ENCODE measurements around the gene ZFHX3. TPM values are rescaled to one million over a fixed set of nuclear protein-coding genes. Genes with fewer than 3 reads are reported as not detected.
A peak's percentile ranks its signal among the peaks of the same experiment; 100 is the strongest.

Gene ZFHX3
- total and polyA plus RNA-seq, 9 of the 15 experiments (the other 6 are each of a cell fraction or from before 2014, with no cell fraction given): 0.01 to 0.23 (median 0.06) TPM; not detected in 4

- no peak overlapping the region for H3K4me2 ChIP-seq (ENCODE audit: insufficient read depth, low read length)
- FAIRE-seq (no peak), DNase-seq (ENCODE audit: extremely low read depth in 1 of 4, low spot score in 3 of 4) (no peak), ATAC-seq (no peak)
- H3K4me1 ChIP-seq (replicated peaks in 1 of 2; ENCODE audit: control insufficient read depth in 2 of 2, insufficient read depth in 2 of 2, low read length in 2 of 2): no peaks in the 10 kb centered on the region
- intact Hi-C loops (cut with micrococcal nuclease): no loop called here
- in situ Hi-C loops (cut with MboI): no loop called here
- no peaks in the 10 kb centered on the region for H4K20me1 ChIP-seq (replicated peaks; ENCODE audit: control insufficient read depth, insufficient read depth, low read length)
- peaks cover 12 to 48% of the 10 kb centered on the region in 2 experiments; a peak in 4 of 5 replicates for H3K27me3 ChIP-seq (ENCODE audit: control insufficient read depth in 2 of 2, insufficient read depth in 2 of 2, low read length in 2 of 2)
- no peaks in the 10 kb centered on the region for H3K9me3 ChIP-seq (replicated peaks; ENCODE audit: control insufficient read depth, insufficient read depth, low read depth, low read length)
- CTCF ChIA-PET (ENCODE audit: low intra/inter-chr PET ratio): no interaction called here
- H3K27ac ChIP-seq (ENCODE audit: extremely low read depth, low read depth, low read length): no peak overlapping the region
- POLR2A ChIA-PET: interaction anchor here (0.6 kb wide), 1 partner anchor 10 kb away, joined by 3 read pairs; no protein-coding TSS in a partner anchor
- no peak overlapping the region for H3K9ac ChIP-seq (ENCODE audit: insufficient read depth in 1 of 2, low read depth in 2 of 2, low read length in 2 of 2)
- no peak overlapping the region for H3K4me3 ChIP-seq
- no peaks in the 10 kb centered on the region for H3K36me3 ChIP-seq (ENCODE audit: control insufficient read depth, insufficient read depth, low read length)
- H2AFZ ChIP-seq (ENCODE audit: low read depth, low read length): no peak overlapping the region
- no peaks in the 10 kb centered on the region for H3K9me1 ChIP-seq (ENCODE audit: control insufficient read depth, insufficient read depth, low read length)
- H3K79me2 ChIP-seq (ENCODE audit: control insufficient read depth, insufficient read depth, low read length): no peaks in the 10 kb centered on the region
- under 1% methylated on average over 6 of the region's 6 CpGs for WGBS (ENCODE audit: insufficient coverage, low coverage, missing lambda C conversion rate)
- no TSS peak for BruUV-seq (replicated peaks)
- TF ChIP-seq, protein P1, sequence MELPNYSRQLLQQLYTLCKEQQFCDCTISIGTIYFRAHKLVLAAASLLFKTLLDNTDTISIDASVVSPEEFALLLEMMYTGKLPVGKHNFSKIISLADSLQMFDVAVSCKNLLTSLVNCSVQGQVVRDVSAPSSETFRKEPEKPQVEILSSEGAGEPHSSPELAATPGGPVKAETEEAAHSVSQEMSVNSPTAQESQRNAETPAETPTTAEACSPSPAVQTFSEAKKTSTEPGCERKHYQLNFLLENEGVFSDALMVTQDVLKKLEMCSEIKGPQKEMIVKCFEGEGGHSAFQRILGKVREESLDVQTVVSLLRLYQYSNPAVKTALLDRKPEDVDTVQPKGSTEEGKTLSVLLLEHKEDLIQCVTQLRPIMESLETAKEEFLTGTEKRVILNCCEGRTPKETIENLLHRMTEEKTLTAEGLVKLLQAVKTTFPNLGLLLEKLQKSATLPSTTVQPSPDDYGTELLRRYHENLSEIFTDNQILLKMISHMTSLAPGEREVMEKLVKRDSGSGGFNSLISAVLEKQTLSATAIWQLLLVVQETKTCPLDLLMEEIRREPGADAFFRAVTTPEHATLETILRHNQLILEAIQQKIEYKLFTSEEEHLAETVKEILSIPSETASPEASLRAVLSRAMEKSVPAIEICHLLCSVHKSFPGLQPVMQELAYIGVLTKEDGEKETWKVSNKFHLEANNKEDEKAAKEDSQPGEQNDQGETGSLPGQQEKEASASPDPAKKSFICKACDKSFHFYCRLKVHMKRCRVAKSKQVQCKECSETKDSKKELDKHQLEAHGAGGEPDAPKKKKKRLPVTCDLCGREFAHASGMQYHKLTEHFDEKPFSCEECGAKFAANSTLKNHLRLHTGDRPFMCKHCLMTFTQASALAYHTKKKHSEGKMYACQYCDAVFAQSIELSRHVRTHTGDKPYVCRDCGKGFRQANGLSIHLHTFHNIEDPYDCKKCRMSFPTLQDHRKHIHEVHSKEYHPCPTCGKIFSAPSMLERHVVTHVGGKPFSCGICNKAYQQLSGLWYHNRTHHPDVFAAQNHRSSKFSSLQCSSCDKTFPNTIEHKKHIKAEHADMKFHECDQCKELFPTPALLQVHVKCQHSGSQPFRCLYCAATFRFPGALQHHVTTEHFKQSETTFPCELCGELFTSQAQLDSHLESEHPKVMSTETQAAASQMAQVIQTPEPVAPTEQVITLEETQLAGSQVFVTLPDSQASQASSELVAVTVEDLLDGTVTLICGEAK (IDR thresholded peaks at IDR 0.05): peak; percentile 86
- TF ChIP-seq, protein P1 (CRISPR knock-in tag; IDR thresholded peaks at IDR 0.05): no peak
- TF ChIP-seq RBM14 (IDR thresholded peaks at IDR 0.05; ENCODE audit: borderline replicate concordance, insufficient read depth, low read depth, low read length): no peak
Observed at GRCh38 chr16:72909196-72909595, 138.7 kb downstream of the ZFHX3 start.

Data from K562 (cell line).